ENCODE results near the gene PPP1R2. TPM values are rescaled to one million over a fixed set of nuclear protein-coding genes. Genes with fewer than 3 reads are reported as not detected.
A peak's percentile ranks its signal among the peaks of the same experiment; 100 is the strongest.

The PPP1R2 gene
- total and polyA plus RNA-seq, 2 of the 13 experiments (the other 11 are each of a cell fraction or from before 2014, with no cell fraction given) = 36.5 to 86.5 TPM

DNA sequence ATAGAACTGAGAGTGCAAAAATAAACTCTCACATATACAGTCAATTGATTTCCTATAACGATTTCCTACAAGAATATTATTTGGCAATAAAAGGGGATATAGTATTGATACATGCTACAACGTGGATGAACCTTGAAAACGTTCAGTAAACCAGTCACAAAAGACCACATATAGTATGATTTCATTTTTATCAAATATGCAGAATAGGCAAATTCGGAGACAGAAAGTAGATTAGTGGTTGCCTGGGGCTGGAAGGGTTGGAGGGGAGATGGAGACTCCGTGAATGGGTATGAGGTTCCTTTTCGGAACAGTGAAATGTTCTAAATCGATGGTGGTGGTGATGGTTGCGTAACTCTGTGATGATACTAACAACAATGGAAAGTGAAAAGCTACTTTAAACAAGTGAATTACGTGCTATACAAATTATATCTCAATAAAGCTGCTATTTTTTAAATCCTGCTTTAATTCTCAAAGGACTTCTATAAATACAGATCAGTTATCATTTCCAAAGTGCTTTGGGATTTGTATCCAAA lies 34.6 kb upstream of the PPP1R2 start:
- no peaks in the 10 kb centered on the region for H3K9me3 ChIP-seq (ENCODE audit: low read length)
- H3K36me3 ChIP-seq (replicated peaks in 1 of 2; ENCODE audit: control insufficient read depth in 1 of 2, insufficient read depth in 2 of 2, low read length in 2 of 2) = no peaks in the 10 kb centered on the region
- no peak overlapping the region for H2AFZ ChIP-seq (ENCODE audit: low read length)
- in situ Hi-C loops (cut with HindIII; ENCODE audit: extremely low pct_ligation_motif_present, low pct_unique_long_range_greater_than_20kb) (no loop called here), intact Hi-C loops (cut with micrococcal nuclease; ENCODE audit: unreplicated experiment) (no loop called here)
- DNase-seq (ENCODE audit: low spot score) (no peak), ATAC-seq (no peak), FAIRE-seq (no peak)
- peaks cover 0 to 3% of the 10 kb centered on the region in 2 experiments; a peak in 1 of 5 replicates for H3K27me3 ChIP-seq (ENCODE audit: control insufficient read depth in 1 of 2, insufficient read depth in 2 of 2, low read length in 2 of 2)
- BruUV-seq (replicated peaks) = no TSS peak
- ChIA-PET CTCF (ENCODE audit: low intra/inter-chr PET ratio, low total read pairs) (no interaction called here), POLR2A (no interaction called here)
- no peaks in the 10 kb centered on the region for H4K20me1 ChIP-seq (ENCODE audit: insufficient read depth, low read length)
- no peak overlapping the region for H3K27ac ChIP-seq (ENCODE audit: extremely low read length, insufficient read depth, low read length)
- H3K4me2 ChIP-seq (ENCODE audit: low read depth, low read length) = no peak overlapping the region
- TF ChIP-seq ZNF891 (CRISPR knock-in tag; IDR thresholded peaks at IDR 0.05) (no peak), CEBPB (IDR thresholded peaks at IDR 0.05; ENCODE audit: borderline replicate concordance, low read depth, low read length) (peak; percentile 79; the same call in 1 of the 2 replicates), MAFF (IDR thresholded peaks at IDR 0.05; ENCODE audit: low read depth, low read length) (peak; percentile 27; the same call in 1 of the 2 replicates), CEBPG (CRISPR knock-in tag; IDR thresholded peaks at IDR 0.05) (0 out of 2 replicates have a peak, but pooled peaks have one; percentile 17), MAFK (conservative IDR thresholded peaks at IDR 0.05 in 1 of 2, IDR thresholded peaks at IDR 0.05 in 1 of 2; ENCODE audit: low read length in 2 of 2) (peak; percentile 54 to 66)
- no peaks in the 10 kb centered on the region for H3K4me1 ChIP-seq (ENCODE audit: insufficient read depth, low read length)
- no peak overlapping the region for H3K4me3 ChIP-seq (replicated peaks in 1 of 3; ENCODE audit: insufficient read depth in 1 of 3, low read depth in 2 of 3, low read length in 3 of 3)
- WGBS (ENCODE audit: low lambda C conversion rate) = 49% methylated on average over 9 of the region's 9 CpGs
- no peaks in the 10 kb centered on the region for H3K79me2 ChIP-seq (ENCODE audit: insufficient read depth, low read length)
- H3K9ac ChIP-seq (ENCODE audit: insufficient read depth, low read depth, low read length) = no peak overlapping the region

DNA sequence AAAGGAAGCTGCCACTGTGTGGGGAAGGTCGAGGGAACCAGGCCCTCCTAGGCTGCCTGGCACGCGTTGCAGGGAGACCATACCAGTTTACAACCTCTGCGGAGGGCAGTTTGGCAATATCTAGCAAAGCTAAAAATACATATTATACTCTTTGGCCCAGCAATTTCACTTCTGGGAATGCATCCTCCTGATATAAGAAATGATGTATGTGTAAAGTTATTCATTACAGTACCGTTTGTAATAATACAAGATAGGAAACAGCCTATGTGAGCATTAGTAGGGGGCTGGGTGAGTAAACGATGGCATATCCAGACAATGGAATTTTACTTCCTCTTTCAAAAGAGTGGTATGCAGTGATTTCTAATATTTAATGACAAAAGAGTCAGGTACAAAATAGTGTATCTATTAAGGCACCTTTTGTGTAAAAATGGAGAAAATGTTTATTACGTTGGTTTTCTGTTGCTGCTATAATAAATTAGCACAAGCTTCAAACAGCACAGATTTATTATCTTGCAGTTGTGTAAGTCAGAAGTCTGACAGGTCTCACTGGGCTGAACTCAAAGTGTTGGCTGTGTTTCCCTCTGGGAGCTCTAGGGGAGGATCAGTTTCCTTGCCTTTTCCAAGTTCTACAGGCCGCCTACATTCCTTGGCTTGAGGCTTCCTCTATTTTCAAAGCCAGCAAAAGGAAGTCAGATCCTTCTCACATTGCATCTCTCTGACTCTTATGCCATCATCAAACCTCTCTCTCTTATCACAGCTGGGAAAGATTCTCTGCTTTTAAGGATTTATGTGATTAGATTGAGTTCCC lies 31.6 kb upstream of the PPP1R2 start:
- no peak for ATAC-seq
- TF ChIP-seq ZMAT3 (CRISPR knock-in tag; conservative IDR thresholded peaks at IDR 0.05) = no peak
- no peak for TF ChIP-seq MEIS1 (CRISPR knock-in tag; IDR thresholded peaks at IDR 0.05; ENCODE audit: borderline replicate concordance)
- no peak for TF ChIP-seq MAFG (CRISPR knock-in tag; IDR thresholded peaks at IDR 0.05)
- no peak for TF ChIP-seq HNRNPUL1 (IDR thresholded peaks at IDR 0.05; ENCODE audit: low read depth, low read length)
- TF ChIP-seq, protein P1, sequence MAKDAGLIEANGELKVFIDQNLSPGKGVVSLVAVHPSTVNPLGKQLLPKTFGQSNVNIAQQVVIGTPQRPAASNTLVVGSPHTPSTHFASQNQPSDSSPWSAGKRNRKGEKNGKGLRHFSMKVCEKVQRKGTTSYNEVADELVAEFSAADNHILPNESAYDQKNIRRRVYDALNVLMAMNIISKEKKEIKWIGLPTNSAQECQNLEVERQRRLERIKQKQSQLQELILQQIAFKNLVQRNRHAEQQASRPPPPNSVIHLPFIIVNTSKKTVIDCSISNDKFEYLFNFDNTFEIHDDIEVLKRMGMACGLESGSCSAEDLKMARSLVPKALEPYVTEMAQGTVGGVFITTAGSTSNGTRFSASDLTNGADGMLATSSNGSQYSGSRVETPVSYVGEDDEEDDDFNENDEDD (CRISPR knock-in tag; IDR thresholded peaks at IDR 0.05; ENCODE audit: borderline replicate concordance) = no peak
- TF ChIP-seq, protein P2, sequence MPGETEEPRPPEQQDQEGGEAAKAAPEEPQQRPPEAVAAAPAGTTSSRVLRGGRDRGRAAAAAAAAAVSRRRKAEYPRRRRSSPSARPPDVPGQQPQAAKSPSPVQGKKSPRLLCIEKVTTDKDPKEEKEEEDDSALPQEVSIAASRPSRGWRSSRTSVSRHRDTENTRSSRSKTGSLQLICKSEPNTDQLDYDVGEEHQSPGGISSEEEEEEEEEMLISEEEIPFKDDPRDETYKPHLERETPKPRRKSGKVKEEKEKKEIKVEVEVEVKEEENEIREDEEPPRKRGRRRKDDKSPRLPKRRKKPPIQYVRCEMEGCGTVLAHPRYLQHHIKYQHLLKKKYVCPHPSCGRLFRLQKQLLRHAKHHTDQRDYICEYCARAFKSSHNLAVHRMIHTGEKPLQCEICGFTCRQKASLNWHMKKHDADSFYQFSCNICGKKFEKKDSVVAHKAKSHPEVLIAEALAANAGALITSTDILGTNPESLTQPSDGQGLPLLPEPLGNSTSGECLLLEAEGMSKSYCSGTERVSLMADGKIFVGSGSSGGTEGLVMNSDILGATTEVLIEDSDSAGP (CRISPR knock-in tag; IDR thresholded peaks at IDR 0.05; ENCODE audit: borderline replicate concordance) = no peak
- TF ChIP-seq ZNF720 (CRISPR knock-in tag; IDR thresholded peaks at IDR 0.05) = no peak
- TF ChIP-seq DNMT3B (CRISPR knock-in tag; conservative IDR thresholded peaks at IDR 0.05) = no peak
- TF ChIP-seq ZKSCAN1 (IDR thresholded peaks at IDR 0.05; ENCODE audit: low read length) = no peak
- no peak for TF ChIP-seq ZNF644 (CRISPR knock-in tag; IDR thresholded peaks at IDR 0.05; ENCODE audit: low read depth)
- TF ChIP-seq ZNF333 (CRISPR knock-in tag; IDR thresholded peaks at IDR 0.05; ENCODE audit: borderline replicate concordance) = no peak

More for the DNA sequence above, 31.6 kb upstream of the PPP1R2 start:
- POLR2A ChIA-PET = no interaction called here
- DNase-seq (ENCODE audit: low spot score) (no peak), FAIRE-seq (no peak)
- in situ Hi-C loops (cut with HindIII; ENCODE audit: extremely low pct_ligation_motif_present, low pct_unique_long_range_greater_than_20kb) = no loop called here
- 0 out of 5 replicates have a peak, but pooled peaks cover 0 to 3% of the 10 kb centered on the region in 2 experiments for H3K27me3 ChIP-seq (ENCODE audit: control insufficient read depth in 1 of 2, insufficient read depth in 2 of 2, low read length in 2 of 2)
- no peak overlapping the region for H3K4me2 ChIP-seq (ENCODE audit: low read depth, low read length)
- H3K4me1 ChIP-seq (ENCODE audit: insufficient read depth, low read length) = no peaks in the 10 kb centered on the region
- no peaks in the 10 kb centered on the region for H3K79me2 ChIP-seq (ENCODE audit: insufficient read depth, low read length)
- 58% methylated on average over 8 of the region's 8 CpGs for WGBS (ENCODE audit: low lambda C conversion rate)
- no peak overlapping the region for H3K27ac ChIP-seq (ENCODE audit: extremely low read length, insufficient read depth, low read length)
- no peaks in the 10 kb centered on the region for H4K20me1 ChIP-seq (ENCODE audit: insufficient read depth, low read length)
- no peaks in the 10 kb centered on the region for H3K9me3 ChIP-seq (ENCODE audit: low read length)
- no peak overlapping the region for H2AFZ ChIP-seq (ENCODE audit: low read length)
- intact Hi-C loops (cut with micrococcal nuclease; ENCODE audit: unreplicated experiment) = no loop called here
- H3K4me3 ChIP-seq (replicated peaks in 1 of 3; ENCODE audit: insufficient read depth in 1 of 3, low read depth in 2 of 3, low read length in 3 of 3) = no peak overlapping the region
- no TSS peak for BruUV-seq (replicated peaks)
- CTCF ChIA-PET (ENCODE audit: low intra/inter-chr PET ratio, low total read pairs) = no interaction called here
- no peak overlapping the region for H3K9ac ChIP-seq (ENCODE audit: insufficient read depth, low read depth, low read length)
- H3K36me3 ChIP-seq (replicated peaks in 1 of 2; ENCODE audit: control insufficient read depth in 1 of 2, insufficient read depth in 2 of 2, low read length in 2 of 2) = no peaks in the 10 kb centered on the region
